Hematopoietic multipotent progenitor cell treated with erythropoietin and hydrocortisone succinate and interleukin-3 and kit ligand, for 6 days (in vitro differentiated cells): ENCODE measurements around the gene TCN2.
"Not testable (repeated sequence)": the region's sequence is repeated elsewhere in the genome, so short reads cannot be mapped to it uniquely, and the experiment has no call there.

Source experiments
- DNase-seq: peaks from one replicate; pipeline ENCODE4 v3.0.0-alpha.2; 2015

Gene TCN2

DNA sequence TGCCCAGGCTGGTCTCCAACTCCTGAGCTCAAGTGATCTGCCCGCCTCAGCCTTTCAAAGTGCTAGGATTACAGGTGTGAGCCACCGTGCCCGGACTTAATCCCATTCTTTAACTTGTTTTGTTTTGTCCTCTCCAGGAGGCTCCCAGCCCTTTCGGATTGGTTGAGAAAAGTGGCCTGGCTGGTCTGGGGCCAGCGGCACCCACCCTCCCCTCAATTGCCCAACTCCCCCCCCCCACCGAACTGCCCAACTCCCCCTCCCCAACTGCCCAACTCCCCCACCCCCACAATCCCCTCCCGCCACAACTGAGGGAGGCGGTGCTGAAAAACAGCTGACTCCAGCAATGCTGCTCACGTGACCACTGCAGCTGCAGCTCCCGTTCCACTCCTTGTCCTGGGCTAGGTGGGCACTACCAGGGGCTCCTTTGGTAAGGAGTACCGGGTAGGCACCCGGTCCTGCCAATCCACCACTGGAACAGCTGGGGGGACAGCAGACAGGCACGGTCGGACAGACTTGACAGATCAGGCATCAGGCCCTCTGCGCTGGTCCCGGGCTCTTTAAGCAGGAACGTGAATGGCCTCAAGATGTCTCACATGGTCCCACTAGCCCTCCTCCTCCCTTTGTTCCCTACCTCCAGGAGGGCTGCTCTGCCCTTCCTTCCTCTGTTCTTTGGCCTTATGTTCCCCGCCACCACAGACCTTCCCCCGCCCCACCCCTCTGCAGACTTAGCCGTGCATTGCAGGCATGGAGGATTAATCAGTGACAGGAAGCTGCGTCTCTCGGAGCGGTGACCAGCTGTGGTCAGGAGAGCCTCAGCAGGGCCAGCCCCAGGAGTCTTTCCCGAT is at the start of gene TCN2:
TSS of gene TCN2 (plus strand) at position 720 of the 845 bp plus-strand sequence. CDS start 158 bp downstream, outside the sequence.
- peak; percentile 75 for DNase-seq

DNA sequence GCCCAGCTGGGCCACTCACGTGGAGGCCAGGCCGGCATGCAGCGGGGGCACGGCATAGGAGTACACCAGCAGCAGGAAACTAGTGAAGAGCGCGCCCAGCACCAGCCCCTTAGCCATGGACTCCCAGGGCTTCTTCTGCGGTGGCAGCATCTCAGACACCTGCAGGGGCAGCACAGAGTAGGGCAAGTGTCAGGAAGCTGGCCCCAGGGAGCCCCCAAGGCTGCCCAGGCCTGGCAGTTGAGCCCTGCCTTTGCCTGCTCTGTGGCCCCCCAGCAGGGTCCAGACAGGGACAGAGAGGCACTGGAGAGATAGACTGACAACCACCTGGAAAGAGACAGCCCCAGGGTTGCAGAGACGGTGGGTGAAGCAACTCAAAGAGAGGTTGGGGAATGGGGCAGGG is 49.7 kb upstream of the TCN2 start:
- DNase-seq, result no peak

DNA sequence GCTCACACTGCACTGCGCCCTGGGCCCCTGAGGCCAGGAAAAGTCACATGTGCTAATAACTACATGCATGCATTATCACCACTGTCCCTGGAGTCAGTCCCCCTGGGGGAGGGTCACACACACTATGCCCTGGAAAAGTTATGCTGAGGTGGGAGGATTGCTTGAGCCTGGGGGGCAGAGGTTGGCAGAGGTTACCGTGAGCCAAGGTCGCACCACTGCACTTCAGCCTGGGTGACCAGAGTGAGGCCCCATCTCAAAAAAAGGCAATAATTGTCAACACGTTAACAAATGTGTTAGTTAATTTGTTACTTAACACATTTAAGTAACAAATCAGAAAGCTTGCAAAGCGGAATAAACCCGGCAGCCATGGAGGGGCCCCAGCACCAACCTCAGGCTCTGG is 47.1 kb upstream of the TCN2 start:
- no peak for DNase-seq

DNA sequence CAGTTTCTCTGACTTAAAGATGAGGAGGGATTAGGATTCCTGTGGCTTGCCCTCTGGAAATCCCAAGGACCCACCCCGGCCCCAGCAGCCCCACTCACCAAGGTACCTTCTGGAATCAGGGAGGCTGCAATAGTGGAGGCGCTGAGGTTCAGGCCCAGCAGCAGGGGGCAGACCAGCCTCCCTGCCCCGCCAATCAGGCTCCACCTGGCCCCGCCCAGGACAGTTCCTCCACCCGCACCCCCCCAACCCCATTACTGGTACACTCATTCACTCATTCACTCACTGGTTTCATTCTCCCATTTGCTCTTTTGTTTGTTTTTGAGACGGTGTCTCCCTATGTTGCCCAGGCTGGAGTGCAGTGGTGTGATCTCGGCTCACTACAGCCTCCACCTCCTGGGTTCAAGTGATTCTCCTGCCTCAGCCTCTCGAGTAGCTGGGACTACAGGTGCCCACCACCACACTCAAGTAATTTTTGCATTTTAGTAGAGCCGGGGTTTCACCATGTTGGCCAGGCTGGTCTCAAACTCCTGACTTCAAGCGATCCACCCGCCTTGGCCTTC is 46.3 kb upstream of the TCN2 start:
- DNase-seq, result peak; percentile 67

DNA sequence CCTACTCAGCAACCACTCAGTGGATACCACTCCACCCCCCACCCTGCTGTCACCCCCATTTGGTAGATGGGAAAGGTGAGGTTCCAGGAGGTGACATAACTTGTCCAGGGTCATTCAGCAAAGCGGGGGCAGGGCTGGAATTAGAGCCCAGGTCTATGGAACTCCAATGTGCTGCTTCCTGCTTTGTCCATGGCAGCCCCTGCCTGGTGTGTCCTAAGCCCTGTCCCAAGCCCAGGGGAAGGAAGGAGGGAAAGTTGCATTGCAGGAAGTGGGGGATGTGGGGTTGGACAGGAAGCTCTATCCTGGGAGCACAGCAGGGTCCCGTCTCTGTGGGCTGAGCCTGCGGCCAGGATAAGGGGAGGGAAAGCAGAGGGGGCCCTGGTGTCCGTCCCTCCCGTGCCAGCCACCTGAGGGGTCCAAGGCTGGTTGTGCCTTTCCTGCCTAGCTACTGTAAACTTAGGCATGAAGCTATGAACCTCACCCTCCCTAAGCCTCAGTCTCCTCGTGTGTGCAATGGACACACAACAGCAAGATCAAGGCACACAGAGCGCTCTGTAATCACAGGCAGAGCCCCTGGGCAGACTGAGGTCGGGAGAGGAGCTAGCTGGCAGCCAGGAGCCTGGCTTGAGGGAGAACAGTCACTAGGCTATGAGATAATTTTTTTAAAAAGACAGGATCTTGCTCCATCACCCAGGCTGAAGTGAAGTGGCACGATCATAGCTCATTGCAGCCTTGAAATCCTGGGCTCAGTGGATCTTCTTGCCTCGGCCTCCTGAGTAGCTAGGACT is 45.4 kb upstream of the TCN2 start:
- DNase-seq, result peak; percentile 54

DNA sequence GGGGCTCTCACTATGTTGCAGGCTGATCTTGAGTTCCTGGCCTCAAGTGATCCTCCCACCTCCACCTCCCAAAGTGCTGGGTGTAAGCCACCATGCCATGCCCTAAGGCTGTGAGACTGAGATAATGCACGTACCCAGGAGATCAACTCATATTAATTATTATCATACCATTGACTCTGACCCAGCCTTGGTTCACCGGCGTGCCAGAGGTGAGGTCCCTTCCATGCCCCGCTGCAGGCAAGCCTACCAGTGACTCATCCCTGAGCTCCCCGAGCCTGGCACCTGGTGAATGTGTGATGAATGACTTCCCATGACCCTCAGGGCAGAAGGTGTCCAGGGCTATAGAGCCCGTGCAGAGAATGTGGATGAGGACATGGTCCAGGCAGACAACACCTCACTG is 44.6 kb upstream of the TCN2 start:
- DNase-seq, result peak; percentile 82

DNA sequence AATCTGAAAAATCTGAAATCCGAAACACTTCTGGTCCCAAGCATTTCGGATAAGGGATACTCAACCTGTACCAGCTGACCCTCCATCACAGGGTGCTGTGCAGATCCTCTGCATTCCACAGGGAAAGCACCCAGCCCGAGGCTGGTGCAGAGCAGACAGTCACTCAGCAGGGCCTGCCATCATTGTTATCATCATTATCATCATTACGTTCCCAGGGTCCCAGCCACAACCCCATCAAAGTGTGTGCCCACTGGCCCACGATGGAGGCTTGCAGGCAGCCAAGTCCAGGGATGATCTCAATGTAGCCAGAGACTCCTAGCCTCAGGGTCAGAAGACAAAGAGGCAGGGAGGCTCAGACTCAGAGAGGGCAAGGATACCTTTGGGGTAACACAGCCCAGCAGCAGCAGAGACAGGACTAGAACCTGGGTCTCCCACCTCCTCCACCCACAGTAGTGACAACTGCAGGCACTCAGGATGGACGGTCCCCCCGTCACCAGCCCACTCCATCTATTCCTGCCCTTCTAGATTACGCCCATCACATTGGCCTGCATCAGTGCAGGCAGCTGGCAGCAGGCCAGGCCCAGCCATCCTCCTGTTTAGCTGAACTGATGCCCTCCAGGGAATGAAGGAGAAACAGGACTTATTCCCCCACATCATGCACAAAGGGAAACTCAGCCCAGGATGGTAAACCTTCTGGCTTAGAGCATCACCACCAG is 42.8 kb upstream of the TCN2 start:
- DNase-seq, result peak; percentile 30

DNA sequence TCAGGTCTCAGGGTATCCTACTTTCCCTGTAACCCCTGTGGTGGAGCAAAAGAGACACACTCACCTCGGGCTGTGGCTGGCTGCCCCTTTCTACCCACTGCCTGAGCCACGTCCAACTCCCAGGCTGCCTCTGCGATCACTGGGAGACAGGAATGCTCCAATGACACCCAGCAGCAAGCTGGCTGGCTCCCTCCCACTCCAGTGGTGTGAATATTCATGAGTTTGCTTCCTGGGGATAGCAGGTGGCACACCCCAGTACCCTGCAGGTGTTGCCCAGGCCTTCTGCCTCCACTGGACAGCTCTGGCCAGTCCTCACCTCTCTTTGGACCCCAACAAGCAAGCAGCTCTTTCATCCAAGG is 42.2 kb upstream of the TCN2 start:
- no peak for DNase-seq

DNA sequence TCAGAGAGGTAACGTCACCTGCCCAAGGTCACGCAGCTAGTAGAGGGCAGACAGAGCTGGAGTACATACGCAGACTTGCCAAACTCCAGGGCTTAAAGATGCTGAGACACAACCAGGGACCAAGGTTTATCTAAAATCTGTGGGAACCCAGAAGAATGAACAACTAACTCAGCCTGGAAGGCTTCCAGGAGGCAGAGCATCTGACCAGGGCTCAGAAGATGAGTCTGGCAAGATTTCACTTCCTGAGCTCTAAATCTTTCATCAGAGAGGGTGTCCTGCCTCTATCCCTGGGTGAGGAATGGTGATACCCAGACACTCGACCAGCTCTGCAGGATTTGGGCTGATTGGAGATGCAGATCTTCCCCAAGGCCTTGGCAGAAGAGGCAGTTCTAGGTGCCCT is 41.6 kb upstream of the TCN2 start:
- peak; percentile 27 for DNase-seq

DNA sequence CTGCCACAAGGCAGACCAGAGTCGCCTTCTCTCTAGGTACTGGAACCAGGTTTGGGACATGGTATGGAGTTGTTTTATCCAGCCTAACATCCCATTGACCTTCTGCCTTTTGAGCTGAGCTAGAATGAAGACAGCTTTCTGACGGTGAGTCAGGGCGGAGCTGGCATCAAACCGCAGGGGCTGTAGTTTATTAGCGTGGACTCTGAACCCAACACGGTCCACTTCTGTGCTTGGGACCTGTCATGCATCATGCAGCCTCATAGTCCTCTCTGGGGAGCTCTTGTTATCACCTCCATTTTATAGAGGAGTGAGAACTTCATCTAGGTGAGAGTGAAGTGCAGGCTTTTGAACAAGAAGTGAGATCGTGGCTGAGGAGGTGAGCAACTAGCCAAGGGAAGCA is 40.8 kb upstream of the TCN2 start:
- DNase-seq, result no peak

DNA sequence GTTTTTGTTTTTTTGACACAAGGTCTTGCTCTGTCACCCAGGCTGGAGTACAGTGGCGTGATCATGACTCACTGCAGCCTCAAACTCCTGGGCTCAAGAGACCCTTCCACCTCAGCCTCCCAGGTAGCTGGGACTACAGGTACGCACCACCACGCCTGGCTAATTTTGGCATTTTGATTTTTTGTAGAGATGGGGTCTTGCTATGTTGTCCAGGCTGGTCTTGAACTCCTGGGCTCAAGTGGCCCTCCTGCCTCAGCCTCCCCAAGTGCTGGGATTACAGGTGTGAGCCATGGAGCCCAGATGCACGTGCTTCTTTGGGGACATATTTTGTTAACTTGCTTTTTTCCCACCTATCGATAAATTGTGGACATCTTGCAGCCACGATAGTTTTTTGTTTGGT is 39.7 kb upstream of the TCN2 start:
- not testable (repeated sequence) for DNase-seq

DNA sequence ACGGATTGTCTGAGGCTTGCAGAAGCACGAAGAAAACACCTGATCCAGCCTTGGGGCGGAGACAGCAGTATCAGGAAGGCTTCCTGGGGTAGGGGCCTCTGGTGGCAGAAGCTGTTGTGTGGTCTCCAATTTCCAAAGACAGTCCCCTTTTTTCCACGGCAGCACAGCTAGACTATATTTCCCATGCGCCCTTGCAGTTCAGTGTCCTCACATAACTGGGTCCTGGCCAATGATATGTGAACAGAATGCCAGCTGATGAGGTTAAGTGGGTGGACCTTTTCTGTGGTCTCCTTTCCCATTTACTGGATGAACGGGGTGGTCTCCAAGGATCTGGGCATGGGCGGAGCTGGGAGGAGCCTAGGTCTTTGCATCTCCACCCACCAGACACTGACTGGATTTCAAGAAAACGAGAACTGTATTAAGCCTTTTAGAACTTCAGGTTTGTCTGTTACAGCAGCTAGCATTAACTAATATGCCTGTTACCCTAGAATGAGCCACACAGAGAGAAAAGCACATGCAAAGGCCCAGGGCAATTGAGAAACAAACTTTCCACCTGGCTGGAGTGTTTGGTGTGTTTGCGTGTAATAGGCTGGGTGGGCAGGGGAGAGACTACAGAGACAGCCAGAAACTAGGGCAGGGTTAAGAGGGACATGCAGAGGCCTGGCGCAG is 38.7 kb upstream of the TCN2 start:
- no peak for DNase-seq

DNA sequence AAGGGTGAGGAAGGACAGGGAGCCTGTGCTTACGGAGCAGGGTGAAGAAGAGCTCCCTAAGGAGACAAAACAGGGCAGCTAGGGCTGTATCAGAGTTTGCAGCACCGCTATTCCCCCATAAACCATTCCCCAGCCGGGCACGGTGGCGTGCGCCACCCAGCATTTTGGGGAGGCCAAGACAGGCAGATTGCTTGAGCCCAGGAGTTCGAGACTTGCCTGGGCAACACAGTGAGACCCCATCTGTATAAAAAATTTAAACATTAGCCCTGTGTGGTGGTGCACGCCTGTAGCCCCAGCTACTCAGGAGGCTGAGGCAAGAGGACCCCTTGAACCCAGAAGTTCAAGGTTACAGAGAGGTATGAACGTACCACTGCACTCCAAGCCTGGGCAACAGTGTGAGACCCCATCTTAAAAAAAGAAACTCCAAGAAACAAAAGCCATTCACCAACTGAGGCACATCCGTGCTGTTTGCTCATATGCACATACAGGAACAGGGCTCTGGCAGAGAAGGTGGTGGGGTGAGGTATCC is 37.2 kb upstream of the TCN2 start:
- no peak for DNase-seq

DNA sequence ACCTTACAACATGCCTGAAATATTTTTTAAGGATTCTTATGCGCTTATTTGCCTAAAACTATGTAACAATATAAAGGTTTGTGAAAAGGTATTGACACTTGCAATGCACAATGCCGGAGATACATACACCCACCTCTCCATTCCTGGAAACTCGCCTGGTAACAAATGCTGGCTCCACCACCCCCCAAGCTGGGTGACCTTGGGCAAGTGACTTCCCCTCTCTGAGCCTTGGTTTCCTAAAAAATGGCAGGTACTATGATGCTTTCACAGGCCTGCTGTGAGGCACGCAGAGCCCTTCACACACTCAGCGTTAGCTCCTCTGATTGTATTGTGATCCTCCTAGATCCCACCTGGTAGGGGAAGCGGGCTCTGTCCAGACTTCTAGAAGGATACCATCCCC is 34.8 kb upstream of the TCN2 start:
- no peak for DNase-seq

DNA sequence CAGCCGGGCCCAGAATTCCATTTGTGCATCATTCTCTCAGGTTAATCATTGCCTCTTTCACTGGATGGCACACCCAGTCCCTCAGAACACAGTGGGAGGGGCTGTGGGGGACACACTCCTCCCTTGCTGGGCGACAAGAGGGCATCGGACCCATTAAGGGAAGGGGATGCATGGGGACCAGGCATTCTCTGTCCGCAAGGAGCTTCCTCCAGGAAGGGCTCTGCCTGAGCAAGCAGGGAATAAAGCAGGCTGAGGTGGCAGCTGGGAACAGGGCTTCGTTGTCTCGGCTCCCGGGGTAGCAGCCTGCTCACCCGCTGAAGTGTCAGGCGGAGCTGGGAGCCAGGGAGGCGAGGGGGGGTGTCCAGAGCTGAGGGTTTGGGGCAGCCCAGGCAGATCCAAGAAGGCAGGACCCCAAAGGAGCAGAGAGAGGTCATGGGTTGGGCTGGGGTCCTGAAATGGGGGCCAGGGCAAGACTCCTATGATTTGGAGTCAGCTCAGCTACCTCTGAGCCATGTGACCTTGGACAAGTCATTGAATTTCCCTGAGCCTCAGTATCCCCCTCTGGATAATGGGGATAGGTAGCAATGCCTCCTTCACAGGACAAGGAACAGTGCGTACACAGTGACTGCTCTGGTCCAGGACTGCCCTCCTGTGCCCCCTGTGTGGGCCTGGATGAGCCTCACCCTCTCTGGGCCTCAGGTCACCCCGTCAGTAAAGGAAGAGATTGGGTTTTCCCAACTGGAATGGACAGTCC is 34.0 kb upstream of the TCN2 start:
- no peak for DNase-seq

DNA sequence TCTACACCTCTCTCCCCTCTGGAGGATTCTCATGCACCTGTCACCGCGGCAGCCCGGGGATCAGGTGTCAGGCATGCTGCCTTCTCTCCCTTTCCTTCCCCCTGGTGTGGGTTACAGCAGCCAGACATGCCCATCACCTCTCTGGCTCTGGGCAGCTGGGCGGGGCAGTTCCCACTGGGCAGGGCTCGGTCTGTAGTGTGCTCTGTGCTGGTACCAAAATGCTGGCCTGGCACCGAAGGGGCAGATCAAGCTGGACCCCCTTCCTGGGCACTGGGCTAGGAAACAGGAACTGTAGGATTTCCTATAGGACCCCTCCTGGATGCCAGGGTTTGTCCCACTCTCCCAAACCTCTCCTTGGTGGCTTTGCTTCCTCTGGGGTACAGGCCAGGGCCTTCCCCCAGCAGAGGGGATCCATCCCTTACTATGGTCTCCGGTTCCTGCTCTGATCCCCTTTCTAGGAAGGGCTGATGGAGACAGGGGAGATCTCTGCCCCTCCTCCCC is 33.3 kb upstream of the TCN2 start:
- DNase-seq, result no peak

DNA sequence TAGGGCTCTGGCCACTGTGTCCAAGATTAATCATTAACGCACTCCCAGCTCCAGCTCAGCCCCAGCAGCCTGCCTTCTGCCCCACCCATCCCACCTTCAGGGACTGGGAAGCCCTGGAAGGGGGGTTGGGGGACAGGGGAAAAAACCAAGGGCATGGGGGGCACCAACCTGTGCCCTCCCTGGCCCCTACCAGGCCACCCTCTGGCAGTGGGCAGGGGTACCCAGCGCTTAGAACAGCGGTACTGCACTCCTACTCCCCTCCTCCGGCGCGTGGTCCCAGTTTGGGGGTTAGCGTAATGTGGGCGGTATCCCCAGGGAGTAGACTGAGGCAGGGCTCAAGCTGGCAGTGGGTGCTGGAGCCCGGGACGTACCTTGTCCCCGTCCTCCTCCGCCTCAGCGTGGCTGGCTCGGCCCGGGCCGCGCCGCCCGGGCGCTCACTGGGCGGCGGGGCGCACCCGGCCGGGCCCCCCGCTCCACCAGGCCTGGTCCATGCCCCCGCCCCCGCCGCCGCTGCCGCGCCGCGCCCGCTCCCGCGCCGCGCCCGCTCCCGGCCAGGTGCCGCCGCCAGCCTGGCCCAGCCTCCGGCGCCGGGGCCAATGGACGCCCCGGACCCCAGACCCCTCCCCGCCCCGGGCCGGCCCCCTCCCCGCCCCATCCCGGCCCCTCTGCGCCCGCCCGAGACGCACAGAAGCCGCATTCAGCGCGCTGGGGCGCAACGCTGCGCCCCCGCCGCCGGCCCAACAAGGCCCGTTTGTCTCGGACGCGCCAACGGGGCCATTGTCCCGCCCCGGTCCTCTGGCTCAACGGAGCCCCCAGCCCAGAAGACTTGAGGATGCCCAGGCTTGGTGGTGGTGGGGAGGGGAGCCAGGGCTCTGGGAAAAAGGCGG is 32.6 kb upstream of the TCN2 start, which contains the start of gene GAL3ST1:
TSS of gene GAL3ST1 (minus strand) at position 571 of the 887 bp plus-strand sequence. CDS start 17,273 bp downstream, outside the sequence.
- no peak for DNase-seq

DNA sequence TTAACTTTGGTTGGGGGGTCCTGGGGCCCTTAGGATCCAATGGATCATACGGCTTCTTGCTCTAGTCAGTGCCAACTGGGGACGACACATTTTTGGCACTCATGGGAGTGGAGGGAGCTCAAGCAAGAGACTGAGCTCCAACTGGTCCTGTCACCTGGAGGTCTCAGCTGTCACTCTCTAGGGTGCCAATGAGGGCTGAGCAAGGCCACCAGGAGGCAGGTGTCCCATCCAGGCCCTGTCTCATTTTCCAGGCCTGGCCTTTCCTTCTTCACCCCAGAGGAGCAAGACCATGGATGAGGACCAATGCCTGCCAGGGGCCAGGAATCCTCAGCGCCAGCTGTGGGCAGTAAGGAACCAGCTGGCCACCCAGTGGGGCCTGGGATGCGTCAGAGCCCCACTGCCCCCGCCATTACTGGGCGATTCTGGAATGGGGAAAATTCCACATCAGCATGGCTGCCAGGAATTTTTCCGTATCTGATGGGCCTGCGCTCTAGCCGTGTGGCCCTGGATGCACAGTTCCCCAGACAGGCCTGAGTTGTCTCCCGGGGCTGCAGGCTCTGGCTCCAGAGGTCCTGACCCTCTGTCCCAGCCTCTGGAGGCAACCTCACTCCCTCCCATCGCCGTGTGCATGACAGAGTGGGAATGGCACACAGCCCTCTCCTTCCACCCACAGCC is 31.8 kb upstream of the TCN2 start:
- no peak for DNase-seq

DNA sequence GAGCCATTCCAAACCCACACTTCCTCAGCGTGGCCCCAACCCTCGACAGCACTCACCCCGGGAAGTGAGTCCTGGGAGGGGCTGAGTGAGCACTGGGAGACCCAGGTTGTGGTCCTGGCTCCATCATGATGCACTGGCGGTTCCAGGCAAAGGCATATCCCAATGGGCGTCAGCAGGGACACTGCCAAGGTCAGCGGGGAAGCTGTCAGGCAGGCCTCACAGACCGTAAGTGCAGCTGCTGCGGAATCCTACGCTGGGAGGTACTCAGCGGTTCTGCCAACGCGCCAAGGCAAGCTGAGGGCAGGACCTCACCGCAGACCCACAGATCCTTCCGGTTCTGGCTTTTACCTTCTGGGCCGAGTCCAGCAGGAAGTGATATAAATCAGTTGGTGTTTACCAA is 31.1 kb upstream of the TCN2 start:
- DNase-seq, result no peak

DNA sequence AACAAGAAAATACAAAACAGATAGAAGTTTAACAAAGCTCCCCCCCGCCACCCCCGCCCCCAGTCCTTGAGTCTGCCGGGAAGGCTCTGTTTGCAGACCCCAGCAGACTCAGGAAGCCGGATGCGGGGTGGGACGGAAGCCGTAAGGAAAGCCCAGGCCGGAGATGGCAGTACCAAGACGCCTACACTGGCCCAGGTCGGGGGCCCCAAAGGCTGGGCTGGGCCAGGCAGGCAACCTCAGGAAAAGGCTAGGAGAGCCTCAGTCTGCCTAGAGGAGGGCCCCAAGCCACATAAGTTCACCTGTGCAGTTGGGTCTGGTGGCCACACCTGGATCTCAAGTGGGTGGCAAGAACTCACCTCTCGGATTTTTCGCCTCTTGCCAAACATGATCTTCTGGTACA is 28.5 kb upstream of the TCN2 start:
- DNase-seq, result no peak
